HEK293 (cell line): ENCODE data around the gene TOMM34.

ENCODE experiments used
- CTCF ChIA-PET: fragments of 350-600 bp; formaldehyde crosslinking; extraction: SDS; loops from one replicate; lab custom pipeline; 2021; ENCODE audit warnings: antibody characterized with exemption; lab: Yijun Ruan, JAX
- POLR2A ChIA-PET: fragments of 300-600 bp; formaldehyde crosslinking; extraction: SDS; loops from one replicate; lab custom pipeline; 2020; ENCODE audit warnings: antibody characterized with exemption, inconsistent platforms; lab: Yijun Ruan, JAX
- H3K27ac ChIP-seq: fragments of 200-500 bp; sonication (Bioruptor generic); 2 replicates; pipeline ENCODE4 v1.5.1; 2014; ENCODE audit warnings: low read depth, low read length, control low read depth, inconsistent platforms; ENCODE audit errors: extremely low read depth
- H3K36me3 ChIP-seq, 2 experiments: fragments of 200-500 bp in 1 of 2; sonication (Bioruptor generic) in 1 of 2; 1 replicate in 1 of 2; 2 replicates in 1 of 2; pipeline ENCODE4 v1.5.1; 2014 to 2017; ENCODE audit warnings: inconsistent platforms in 2 of 2, low read length in 2 of 2; ENCODE audit not compliant: control insufficient read depth in 2 of 2, insufficient read depth in 1 of 2
- H3K4me1 ChIP-seq: fragments of 200-500 bp; sonication (Bioruptor generic); 2 replicates; pipeline ENCODE4 v1.5.1; 2014; ENCODE audit warnings: mild to moderate bottlenecking, low read length, inconsistent platforms; ENCODE audit not compliant: control insufficient read depth, insufficient read depth
- H3K4me3 ChIP-seq: 2 replicates; pipeline ENCODE4 v1.5.1; 2011; ENCODE audit warnings: low read depth, mild to moderate bottlenecking, control low read depth, low read length, moderate library complexity
- H3K9me3 ChIP-seq: fragments of 200-500 bp; sonication (Bioruptor generic); 2 replicates; pipeline ENCODE4 v1.5.1; 2014; ENCODE audit warnings: low read depth, low read length, inconsistent platforms; ENCODE audit not compliant: control insufficient read depth, insufficient read depth
- AEBP2 ChIP-seq: fragments of 450-650 bp; formaldehyde crosslinking; IDR thresholded peaks from 2 replicates; pipeline ENCODE4 v1.5.1; 2016; ENCODE audit warnings: missing biosample characterization, missing genetic modification characterization, borderline replicate concordance
- BCL11A ChIP-seq: fragments of 450-650 bp; formaldehyde crosslinking; IDR thresholded peaks from 2 replicates; pipeline ENCODE4 v1.5.1; 2016; ENCODE audit warnings: low read depth, missing biosample characterization, missing genetic modification characterization
- HOXD13 ChIP-seq: sonication (generic); formaldehyde crosslinking; IDR thresholded peaks from 2 replicates; pipeline ENCODE4 v1.8.0; 2022; ENCODE audit warnings: missing genetic modification reagents, borderline replicate concordance
- PRDM10 ChIP-seq: fragments of 450-650 bp; formaldehyde crosslinking; IDR thresholded peaks from 2 replicates; pipeline ENCODE4 v1.5.1; 2016; ENCODE audit warnings: missing biosample characterization, missing genetic modification characterization
- SCRT2 ChIP-seq: fragments of 450-650 bp; formaldehyde crosslinking; IDR thresholded peaks from 2 replicates; pipeline ENCODE4 v1.5.1; 2016; ENCODE audit warnings: missing biosample characterization, missing genetic modification characterization
- SP3 ChIP-seq: fragments of 450-650 bp; formaldehyde crosslinking; IDR thresholded peaks from 2 replicates; pipeline ENCODE4 v1.5.1; 2016; ENCODE audit warnings: missing biosample characterization, missing genetic modification characterization
- SP7 ChIP-seq: fragments of 450-650 bp; formaldehyde crosslinking; IDR thresholded peaks from 2 replicates; pipeline ENCODE4 v1.5.1; 2016; ENCODE audit warnings: missing biosample characterization, missing genetic modification characterization
- ZNF10 ChIP-seq: fragments of 450-650 bp; formaldehyde crosslinking; IDR thresholded peaks from 2 replicates; pipeline ENCODE4 v1.5.1; 2017; ENCODE audit warnings: missing biosample characterization, missing genetic modification characterization
- ZNF114 ChIP-seq: fragments of 450-650 bp; formaldehyde crosslinking; IDR thresholded peaks from 2 replicates; pipeline ENCODE4 v1.5.0; 2017; ENCODE audit warnings: missing biosample characterization, missing genetic modification characterization
- ZNF155 ChIP-seq: fragments of 450-650 bp; formaldehyde crosslinking; IDR thresholded peaks from 2 replicates; pipeline ENCODE4 v1.5.1; 2016; ENCODE audit warnings: missing biosample characterization, missing genetic modification characterization
- ZNF18 ChIP-seq: fragments of 450-650 bp; formaldehyde crosslinking; IDR thresholded peaks from 2 replicates; pipeline ENCODE4 v1.5.1; 2016; ENCODE audit warnings: missing biosample characterization, missing genetic modification characterization
- ZNF266 ChIP-seq: fragments of 450-650 bp; formaldehyde crosslinking; IDR thresholded peaks from 2 replicates; pipeline ENCODE4 v1.5.1; 2016; ENCODE audit warnings: missing biosample characterization, missing genetic modification characterization, low read depth
- ZNF302 ChIP-seq: fragments of 450-650 bp; formaldehyde crosslinking; IDR thresholded peaks from 2 replicates; pipeline ENCODE4 v1.5.1; 2016; ENCODE audit warnings: missing biosample characterization, missing genetic modification characterization, low read depth
- ZNF354C ChIP-seq: fragments of 450-650 bp; formaldehyde crosslinking; IDR thresholded peaks from 2 replicates; pipeline ENCODE4 v1.5.1; 2016; ENCODE audit warnings: missing biosample characterization, missing genetic modification characterization, low read depth, borderline replicate concordance
- ZNF473 ChIP-seq: fragments of 450-650 bp; formaldehyde crosslinking; IDR thresholded peaks from 2 replicates; pipeline ENCODE4 v1.5.1; 2017; ENCODE audit warnings: missing biosample characterization, missing genetic modification characterization
- ZNF501 ChIP-seq: fragments of 450-650 bp; formaldehyde crosslinking; IDR thresholded peaks from 2 replicates; pipeline ENCODE4 v1.5.1; 2016; ENCODE audit warnings: missing biosample characterization, missing genetic modification characterization
- ZNF513 ChIP-seq: fragments of 450-650 bp; IDR thresholded peaks from 2 replicates; pipeline ENCODE4 v1.5.1; 2018; ENCODE audit warnings: missing biosample characterization, missing genetic modification characterization
- ZNF555 ChIP-seq: fragments of 450-650 bp; formaldehyde crosslinking; conservative IDR thresholded peaks from 2 replicates; pipeline ENCODE4 v1.5.1; 2017; ENCODE audit warnings: missing biosample characterization, mild to moderate bottlenecking, missing genetic modification characterization, inconsistent platforms
- ZNF639 ChIP-seq: fragments of 450-650 bp; formaldehyde crosslinking; IDR thresholded peaks from 2 replicates; pipeline ENCODE4 v1.5.1; 2016; ENCODE audit warnings: missing biosample characterization, missing genetic modification characterization
- ZNF707 ChIP-seq: fragments of 450-650 bp; formaldehyde crosslinking; IDR thresholded peaks from 2 replicates; pipeline ENCODE4 v1.5.1; 2016; ENCODE audit warnings: missing biosample characterization, missing genetic modification characterization
- ZNF837 ChIP-seq: fragments of 450-650 bp; formaldehyde crosslinking; IDR thresholded peaks from 2 replicates; pipeline ENCODE4 v1.5.1; 2016; ENCODE audit warnings: missing biosample characterization, missing genetic modification characterization
- ZNF843 ChIP-seq: fragments of 450-650 bp; formaldehyde crosslinking; IDR thresholded peaks from 2 replicates; pipeline ENCODE4 v1.5.1; 2016; ENCODE audit warnings: missing biosample characterization, missing genetic modification characterization
- ZSCAN30 ChIP-seq: fragments of 450-650 bp; IDR thresholded peaks from 2 replicates; pipeline ENCODE4 v1.5.1; 2018; ENCODE audit warnings: missing biosample characterization, mild to moderate bottlenecking, missing genetic modification characterization, moderate library complexity
- ZXDB ChIP-seq: fragments of 450-650 bp; formaldehyde crosslinking; IDR thresholded peaks from 2 replicates; pipeline ENCODE4 v1.5.1; 2016; ENCODE audit warnings: missing biosample characterization, missing genetic modification characterization

Gene TOMM34

GRCh38 chr20:44979090-44979621, 19.0 kb upstream of the TOMM34 start (continued):
- TF ChIP-seq ZNF555 (no peak), ZNF837 (tag by site-specific recombination) (no peak)
- TF ChIP-seq, all 188 proteins: peak for 0

- no peaks in the 10 kb centered on the region for H3K9me3 ChIP-seq
- ChIA-PET POLR2A (interaction anchor here (1.9 kb wide), 1 partner anchor 17 kb away, joined by 4 read pairs; the partner anchor contains the start of gene TOMM34), CTCF (interaction anchor here (0.9 kb wide), 1 partner anchor 34 kb away, joined by 3 read pairs; no protein-coding TSS in a partner anchor)
- peaks cover 26 to 85% of the 10 kb centered on the region in 2 experiments for H3K36me3 ChIP-seq
- no peak for TF ChIP-seq HOXD13
- TF ChIP-seq ZXDB (tag by site-specific recombination) = no peak
- no peak for TF ChIP-seq ZNF473
- TF ChIP-seq SP3 (tag by site-specific recombination) = no peak
- no peak for TF ChIP-seq ZNF302 (tag by site-specific recombination)
- TF ChIP-seq SCRT2 = no peak
- no peak for TF ChIP-seq ZNF707 (tag by site-specific recombination)
- TF ChIP-seq ZNF18 (tag by site-specific recombination) = no peak
- TF ChIP-seq AEBP2 = no peak
- no peak for TF ChIP-seq ZNF266 (tag by site-specific recombination)
- no peak overlapping the region for H3K4me3 ChIP-seq
- H3K4me1 ChIP-seq = no peaks in the 10 kb centered on the region
- H3K27ac ChIP-seq = no peak overlapping the region
These were observed 16.5 kb upstream of the TOMM34 start for GRCh38 chr20:44976698-44977097.

- CTCF ChIA-PET = no interaction called here
- Histone ChIP-seq H3K4me3 (no peak overlapping the region), H3K4me1 (peaks cover 20% of the 10 kb centered on the region), H3K9me3 (no peaks in the 10 kb centered on the region), H3K36me3 (peaks cover 12 to 53% of the 10 kb centered on the region in 2 experiments), H3K27ac (no peak overlapping the region)
- POLR2A ChIA-PET = no interaction called here
- TF ChIP-seq BCL11A (tag by site-specific recombination) = peak; percentile 73
- peak; percentile 93 for TF ChIP-seq ZNF843 (tag by site-specific recombination)
- no peak for TF ChIP-seq ZNF155 (tag by site-specific recombination)
- peak; percentile 46; the same call in 1 of the 2 replicates for TF ChIP-seq SP7 (tag by site-specific recombination)
- no peak for TF ChIP-seq ZNF513
- no peak for TF ChIP-seq ZNF501 (tag by site-specific recombination)
- TF ChIP-seq ZNF639 (tag by site-specific recombination) = peak; percentile 64; the same call in 1 of the 2 replicates
- TF ChIP-seq ZNF10 = no peak
- no peak for TF ChIP-seq ZNF354C (tag by site-specific recombination)
- no peak for TF ChIP-seq ZNF114 (tag by site-specific recombination)
- peak; percentile 34; the same call in 1 of the 2 replicates for TF ChIP-seq PRDM10 (tag by site-specific recombination)
- no peak for TF ChIP-seq ZSCAN30 (tag by site-specific recombination)
These were observed 12.9 kb upstream of the TOMM34 start for GRCh38 chr20:44973053-44973452.
